ENCODE measurements around the gene CCDC57.

DNA sequence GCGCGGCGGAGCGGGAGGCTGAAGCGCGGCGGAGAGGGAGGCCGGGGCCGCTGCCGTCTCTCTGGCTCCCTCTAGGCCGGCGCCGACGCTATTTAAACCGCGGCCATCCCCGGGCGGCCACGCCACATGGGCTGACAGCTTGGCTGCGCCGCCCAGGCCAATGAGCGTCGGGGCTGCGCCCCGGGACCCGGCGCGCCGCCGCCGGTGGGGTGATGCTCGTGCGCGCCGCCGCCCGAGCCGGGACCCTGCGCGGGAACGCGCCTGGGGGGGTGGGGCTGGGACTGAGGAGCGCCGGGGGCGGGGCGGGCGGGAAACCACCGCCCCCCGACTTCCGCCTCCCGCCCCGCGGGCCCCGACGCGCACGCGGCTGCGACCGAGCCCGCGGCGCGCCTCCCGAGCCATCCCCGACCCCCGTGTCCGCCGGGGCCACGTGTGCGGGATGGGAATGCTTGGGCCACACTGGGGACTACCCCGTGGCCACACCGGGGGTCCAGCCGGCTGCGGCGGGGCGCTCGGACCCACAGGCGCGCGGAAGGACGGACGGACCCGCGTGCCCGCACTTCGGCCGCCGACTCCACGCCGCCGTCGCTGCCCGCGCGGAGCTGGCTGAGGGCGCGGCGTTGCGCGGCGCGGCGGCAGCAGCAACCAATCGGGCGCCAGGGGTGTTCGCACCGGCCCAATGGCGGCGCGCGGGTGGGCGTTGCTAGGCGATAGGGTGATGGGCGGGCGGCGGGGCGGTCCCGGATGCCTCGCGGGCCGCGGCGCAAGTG, 114.3 kb downstream of the CCDC57 start, which contains the start of gene FASN:
- peak in 11 of 12 donors; percentile 6 to 61 (median 45) for TF ChIP-seq CTCF (IDR thresholded peaks at IDR 0.05)
- peak; percentile 95 to 98 for TF ChIP-seq POLR2A (IDR thresholded peaks at IDR 0.05)

Measured in heart left ventricle (tissue), 13 donors.